HG02884 (cell line): Measurements from ENCODE around the gene DOCK1.

Experiments used
- ATAC-seq: cut with Tn5 transposase; IDR thresholded peaks from one replicate; pipeline ENCODE4 v1.9.1; 2021; ENCODE audit warnings: mild to moderate bottlenecking, moderate library complexity; ENCODE audit not compliant: unreplicated experiment

The DOCK1 gene

GRCh38 chr10:127003032-127003685 is 97.9 kb downstream of the DOCK1 start:
- ATAC-seq: no peak

- no peak for ATAC-seq
Measured at GRCh38 chr10:127006453-127006852, 101.2 kb downstream of the DOCK1 start.

GRCh38 chr10:127009366-127009765 is 104.1 kb downstream of the DOCK1 start:
- no peak for ATAC-seq

GRCh38 chr10:127011174-127011573 is 105.9 kb downstream of the DOCK1 start:
- no peak for ATAC-seq

GRCh38 chr10:127012071-127012768 is 107.0 kb downstream of the DOCK1 start:
- ATAC-seq: no peak

- no peak for ATAC-seq
Measured at GRCh38 chr10:127012769-127013152, 107.5 kb downstream of the DOCK1 start.

DNA sequence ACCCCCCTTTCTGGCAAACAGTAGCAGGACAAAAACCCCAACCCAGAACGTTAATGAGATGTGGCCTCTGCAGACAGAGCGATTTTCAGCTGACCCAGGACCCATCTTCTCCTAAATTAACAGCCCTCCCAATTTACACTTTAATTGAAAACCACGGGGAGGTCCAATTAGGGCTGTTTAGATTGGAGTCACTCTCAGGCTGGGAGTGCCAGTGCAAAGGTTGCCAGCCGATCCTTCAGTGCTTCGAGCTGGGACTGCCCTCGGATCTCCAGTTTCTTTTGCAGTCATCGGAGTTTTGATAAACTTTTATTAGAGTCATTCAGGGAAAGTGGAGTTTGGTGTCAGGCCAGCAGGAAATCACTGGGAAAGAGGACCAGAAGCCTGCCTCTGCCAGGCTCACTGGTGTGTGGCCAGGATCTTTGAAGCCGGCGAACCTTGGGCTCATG is 108.0 kb downstream of the DOCK1 start:
- no peak for ATAC-seq

- ATAC-seq: no peak
Measured at GRCh38 chr10:127013691-127014473, 108.7 kb downstream of the DOCK1 start.

GRCh38 chr10:127014671-127015070 is 109.4 kb downstream of the DOCK1 start:
- no peak for ATAC-seq

DNA sequence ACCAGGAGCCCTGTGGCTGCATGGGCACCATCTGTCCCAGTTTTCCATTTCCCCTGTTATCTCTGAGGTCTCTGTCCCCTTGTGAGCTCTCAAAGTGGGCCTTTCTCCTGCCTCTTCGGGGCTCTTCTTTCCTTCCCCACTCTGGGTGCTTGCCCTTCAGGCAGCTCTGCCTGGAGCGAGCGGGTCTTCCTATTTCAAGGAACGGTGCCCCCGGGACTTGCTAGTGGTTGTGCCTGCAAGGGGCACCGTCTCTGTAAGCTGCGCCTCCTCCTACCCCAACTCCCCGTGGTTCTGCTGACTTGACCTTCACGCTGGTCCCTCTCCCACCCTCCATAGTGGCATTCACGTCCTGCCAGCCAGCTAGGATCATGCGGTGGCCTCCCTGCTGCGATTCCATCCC is 110.1 kb downstream of the DOCK1 start:
- ATAC-seq: no peak

DNA sequence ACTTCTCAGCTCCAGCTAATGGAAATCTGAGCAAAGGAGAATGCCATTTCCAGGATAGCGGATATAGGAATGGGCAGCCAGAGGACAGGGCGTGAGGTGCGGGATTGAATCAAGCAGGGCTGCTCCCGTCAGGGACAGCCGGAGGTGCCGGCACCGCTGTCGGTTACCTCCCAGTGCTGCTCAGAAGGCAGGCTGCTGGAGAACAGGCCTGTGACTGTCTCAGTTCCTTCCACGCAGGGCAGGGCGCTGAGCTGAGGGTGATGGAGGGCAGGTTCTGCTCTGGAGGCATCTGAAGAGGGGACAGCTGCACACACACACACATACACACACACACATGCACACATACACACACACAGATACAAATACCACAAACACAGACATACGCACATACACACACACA is 111.1 kb downstream of the DOCK1 start:
- ATAC-seq: no peak

GRCh38 chr10:127017541-127018297 is 112.5 kb downstream of the DOCK1 start:
- no peak for ATAC-seq

DNA sequence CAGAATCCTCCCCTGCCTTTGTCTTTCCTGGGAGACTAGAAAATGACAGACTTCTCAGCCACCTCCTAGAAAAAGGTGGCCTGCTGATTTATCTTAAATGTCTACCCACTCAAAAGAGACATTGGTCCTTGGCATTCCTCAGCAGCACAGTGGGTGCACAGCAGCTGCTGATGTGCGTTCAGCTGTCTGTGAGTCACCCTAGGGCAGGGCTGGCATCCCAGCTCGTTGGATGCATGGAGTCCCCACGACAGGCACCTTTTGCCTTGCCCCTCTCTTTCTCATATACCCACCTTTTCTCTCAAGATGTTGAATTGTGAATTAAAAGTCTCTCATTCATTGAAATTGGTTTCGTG is 113.0 kb downstream of the DOCK1 start:
- no peak for ATAC-seq

DNA sequence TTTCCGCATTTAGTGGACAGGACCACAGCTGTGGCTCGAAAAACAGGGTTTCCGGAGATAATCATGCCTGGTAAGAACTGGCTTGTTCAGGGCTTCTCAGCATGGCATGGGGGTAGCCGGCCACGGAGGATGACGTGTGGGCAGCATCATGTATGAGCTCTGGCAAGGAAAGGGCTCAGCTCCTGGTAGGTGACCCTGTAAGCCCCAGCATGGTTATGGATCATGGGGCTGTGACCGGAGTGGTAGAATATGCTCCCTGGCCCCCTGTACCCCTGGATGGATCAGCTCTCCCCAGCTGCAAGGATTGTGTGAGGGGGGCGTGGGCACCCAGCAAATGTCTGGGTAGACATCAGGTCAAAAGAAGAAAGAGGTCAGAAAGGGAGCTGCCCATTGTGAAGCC is 113.5 kb downstream of the DOCK1 start:
- no peak for ATAC-seq

- no peak for ATAC-seq
Measured at GRCh38 chr10:127020260-127020659, 115.0 kb downstream of the DOCK1 start.

DNA sequence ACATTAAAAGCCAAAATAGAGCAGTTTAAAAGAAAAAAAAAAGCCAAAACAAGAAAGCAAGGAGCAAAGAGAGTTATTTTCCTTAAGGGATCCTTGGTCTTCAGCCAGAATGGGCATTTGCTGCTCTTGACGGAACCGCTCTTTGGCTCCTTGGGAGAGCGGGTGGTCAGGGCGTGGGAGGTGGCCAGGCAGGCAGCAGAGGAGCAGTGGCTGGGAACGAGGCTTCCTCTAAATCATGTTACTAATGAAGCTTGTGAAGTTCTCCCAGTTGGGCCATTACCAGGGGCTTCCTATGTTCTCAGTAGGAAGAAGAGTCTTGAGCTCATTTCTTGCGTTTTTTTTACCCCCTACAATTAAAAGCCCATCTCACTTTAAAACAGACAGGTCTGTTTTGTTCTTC is 116.6 kb downstream of the DOCK1 start:
- ATAC-seq: no peak

DNA sequence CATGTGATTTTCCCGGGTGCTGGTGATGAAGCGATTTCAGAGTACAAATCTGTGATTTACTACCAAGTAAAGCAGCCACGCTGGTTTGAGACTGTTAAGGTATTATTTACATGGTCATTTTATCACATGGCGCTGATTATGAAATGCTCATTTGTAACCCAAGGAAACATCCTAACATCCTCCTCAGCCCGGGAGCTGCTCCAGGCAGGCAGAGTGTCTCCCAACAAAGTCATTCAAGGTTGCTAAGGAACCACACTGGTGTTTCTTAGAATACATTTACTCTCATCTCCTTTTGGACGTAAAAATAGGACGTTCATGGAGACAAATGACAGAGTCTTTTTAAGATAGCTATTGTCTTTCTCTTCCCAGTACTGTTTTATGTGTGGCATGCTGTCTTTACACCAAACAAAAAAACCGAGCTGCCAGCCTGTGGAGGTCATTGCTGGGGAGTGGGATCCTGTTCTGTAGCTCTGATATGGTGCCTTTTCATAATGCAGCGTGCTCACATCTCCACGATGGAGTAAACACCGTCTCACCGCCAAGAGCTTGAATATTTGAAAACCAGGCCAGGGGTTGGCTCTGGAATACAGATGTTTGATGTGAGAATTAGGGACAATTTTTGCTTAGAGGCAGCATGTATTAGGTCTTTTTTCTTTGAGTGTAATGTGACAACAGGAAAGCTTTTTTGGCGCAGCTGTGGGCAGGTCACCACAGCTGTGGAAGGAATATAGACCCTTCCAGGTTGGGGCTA is 119.6 kb downstream of the DOCK1 start:
- ATAC-seq: no peak

DNA sequence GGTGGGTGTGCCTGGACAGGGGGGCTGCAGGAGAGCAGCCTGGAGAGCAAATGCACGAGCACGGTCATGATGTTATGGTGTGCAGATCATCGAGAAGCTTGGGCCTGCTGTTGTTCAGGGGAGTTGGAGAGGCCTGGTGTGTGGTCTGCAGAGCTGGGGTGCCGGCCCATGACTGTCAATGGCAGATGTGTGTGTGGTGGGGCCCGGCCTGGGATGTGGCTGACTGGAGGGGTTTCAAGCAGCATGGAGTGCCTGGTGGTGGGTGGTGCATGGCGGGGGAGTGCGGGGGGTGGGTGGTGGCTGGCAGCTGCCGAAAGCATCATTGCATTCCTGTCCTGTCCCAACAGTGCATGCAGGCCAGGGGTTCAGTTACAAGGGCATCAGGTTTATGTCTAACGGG is 122.6 kb downstream of the DOCK1 start:
- no peak for ATAC-seq

GRCh38 chr10:127028556-127028955 is 123.3 kb downstream of the DOCK1 start:
- no peak for ATAC-seq

GRCh38 chr10:127029061-127029460 is 123.8 kb downstream of the DOCK1 start:
- no peak for ATAC-seq
